Lower leg skin (tissue), 3 donors: ENCODE data around the gene POLDIP3.

Experiments used
- POLR2A ChIP-seq, 2 donors: fragments of 450-650 bp; IDR thresholded peaks; one replicate each; pipeline ENCODE4 v1.6.1; 2016 to 2017; ENCODE audit warnings: antibody characterized with exemption in 2 of 2, mild to moderate bottlenecking in 1 of 2, moderate library complexity in 1 of 2
- TF ChIP-seq, protein P1 (sequence below), 3 donors: fragments of 450-650 bp; IDR thresholded peaks; one replicate each; pipeline ENCODE4 v1.5.1; 2016; ENCODE audit warnings: antibody characterized with exemption in 3 of 3, mild to moderate bottlenecking in 3 of 3, moderate library complexity in 2 of 3

DNA sequence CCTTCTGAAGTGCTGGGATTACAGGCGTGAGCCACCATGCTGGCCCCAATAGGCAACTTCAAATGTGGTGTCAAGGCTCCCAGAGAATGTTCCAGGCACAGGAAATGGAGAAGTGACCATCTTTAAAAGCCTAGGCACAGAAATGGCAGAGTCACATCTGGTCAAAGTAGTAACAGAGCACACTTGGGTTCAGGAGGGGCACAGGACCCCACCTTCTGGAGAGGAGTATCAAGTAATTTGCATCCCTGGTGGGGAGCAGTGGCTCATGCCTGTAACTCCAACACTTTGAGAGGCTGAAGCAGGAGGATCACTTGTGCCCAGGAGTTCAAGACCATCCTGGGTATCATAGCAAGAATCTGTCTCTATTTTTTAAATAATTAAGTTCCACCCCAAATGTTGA, 31.7 kb downstream of the POLDIP3 start:
- TF ChIP-seq, protein P1, sequence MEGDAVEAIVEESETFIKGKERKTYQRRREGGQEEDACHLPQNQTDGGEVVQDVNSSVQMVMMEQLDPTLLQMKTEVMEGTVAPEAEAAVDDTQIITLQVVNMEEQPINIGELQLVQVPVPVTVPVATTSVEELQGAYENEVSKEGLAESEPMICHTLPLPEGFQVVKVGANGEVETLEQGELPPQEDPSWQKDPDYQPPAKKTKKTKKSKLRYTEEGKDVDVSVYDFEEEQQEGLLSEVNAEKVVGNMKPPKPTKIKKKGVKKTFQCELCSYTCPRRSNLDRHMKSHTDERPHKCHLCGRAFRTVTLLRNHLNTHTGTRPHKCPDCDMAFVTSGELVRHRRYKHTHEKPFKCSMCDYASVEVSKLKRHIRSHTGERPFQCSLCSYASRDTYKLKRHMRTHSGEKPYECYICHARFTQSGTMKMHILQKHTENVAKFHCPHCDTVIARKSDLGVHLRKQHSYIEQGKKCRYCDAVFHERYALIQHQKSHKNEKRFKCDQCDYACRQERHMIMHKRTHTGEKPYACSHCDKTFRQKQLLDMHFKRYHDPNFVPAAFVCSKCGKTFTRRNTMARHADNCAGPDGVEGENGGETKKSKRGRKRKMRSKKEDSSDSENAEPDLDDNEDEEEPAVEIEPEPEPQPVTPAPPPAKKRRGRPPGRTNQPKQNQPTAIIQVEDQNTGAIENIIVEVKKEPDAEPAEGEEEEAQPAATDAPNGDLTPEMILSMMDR (IDR thresholded peaks at IDR 0.05): no peak
- TF ChIP-seq POLR2A (IDR thresholded peaks at IDR 0.05): no peak
